ENCODE results near the gene DYNC2LI1.

DYNC2LI1 gene

DNA sequence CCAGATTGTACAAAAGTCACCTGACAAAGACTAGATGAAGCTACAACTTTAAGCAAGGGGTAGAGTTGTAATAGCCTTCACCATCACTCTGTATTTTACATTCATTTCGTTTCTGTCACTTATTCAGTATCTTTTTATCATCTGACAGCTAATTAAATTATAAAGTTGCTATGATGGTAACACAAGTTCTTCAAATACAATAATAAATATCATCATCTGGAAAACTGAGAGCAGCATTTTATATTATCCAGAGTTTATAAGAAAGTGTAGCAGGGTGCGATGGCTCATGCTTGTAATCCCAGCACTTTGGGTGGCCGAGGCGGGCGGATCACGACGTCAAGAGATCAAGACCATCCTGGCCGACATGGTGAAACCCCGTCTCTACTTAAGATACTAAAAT lies 21.1 kb downstream of the DYNC2LI1 start:
- H3K4me3 ChIP-seq (ENCODE audit: low read length), result no peak overlapping the region
- no peak overlapping the region for H3K9ac ChIP-seq (ENCODE audit: low read depth, low read length)
- H3K4me1 ChIP-seq (ENCODE audit: control insufficient read depth, insufficient read depth, low read length), result no peaks in the 10 kb centered on the region
- no peak overlapping the region for H3K4me2 ChIP-seq (ENCODE audit: low read length)
- H3K27me3 ChIP-seq (ENCODE audit: control insufficient read depth, insufficient read depth, low read length), result no peaks in the 10 kb centered on the region
- peaks cover 8% of the 10 kb centered on the region for H3K36me3 ChIP-seq (ENCODE audit: insufficient read depth, low read length)
- no peaks in the 10 kb centered on the region for H3K9me3 ChIP-seq (replicated peaks; ENCODE audit: low read length)

DNA sequence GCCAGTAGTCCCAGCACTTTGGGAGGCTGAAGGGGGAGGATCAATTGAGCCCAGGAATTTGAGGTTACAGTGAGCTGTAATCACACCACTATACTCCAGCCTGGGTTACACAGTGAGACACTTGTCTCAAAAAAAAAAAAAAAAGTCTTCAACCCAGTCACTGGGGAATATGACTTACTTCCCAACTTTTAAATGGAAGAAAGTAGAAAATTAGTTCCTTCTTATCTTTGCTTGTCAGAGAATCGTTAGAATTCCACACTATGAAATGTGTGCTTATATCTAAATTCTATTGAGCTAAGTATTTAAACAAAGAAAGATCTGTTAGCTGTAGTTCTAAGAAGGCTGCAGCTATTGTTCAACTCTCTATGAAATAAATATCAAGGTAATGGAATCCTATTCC lies 22.4 kb downstream of the DYNC2LI1 start:
- no peak overlapping the region for H3K9ac ChIP-seq (ENCODE audit: low read depth, low read length)
- H3K9me3 ChIP-seq (replicated peaks; ENCODE audit: low read length), result no peaks in the 10 kb centered on the region
- H3K4me2 ChIP-seq (ENCODE audit: low read length), result no peak overlapping the region
- no peaks in the 10 kb centered on the region for H3K27me3 ChIP-seq (ENCODE audit: control insufficient read depth, insufficient read depth, low read length)
- H3K4me1 ChIP-seq (ENCODE audit: control insufficient read depth, insufficient read depth, low read length), result no peaks in the 10 kb centered on the region
- H3K36me3 ChIP-seq (ENCODE audit: insufficient read depth, low read length), result peaks cover 4% of the 10 kb centered on the region
- H3K4me3 ChIP-seq (ENCODE audit: low read length), result no peak overlapping the region

DNA sequence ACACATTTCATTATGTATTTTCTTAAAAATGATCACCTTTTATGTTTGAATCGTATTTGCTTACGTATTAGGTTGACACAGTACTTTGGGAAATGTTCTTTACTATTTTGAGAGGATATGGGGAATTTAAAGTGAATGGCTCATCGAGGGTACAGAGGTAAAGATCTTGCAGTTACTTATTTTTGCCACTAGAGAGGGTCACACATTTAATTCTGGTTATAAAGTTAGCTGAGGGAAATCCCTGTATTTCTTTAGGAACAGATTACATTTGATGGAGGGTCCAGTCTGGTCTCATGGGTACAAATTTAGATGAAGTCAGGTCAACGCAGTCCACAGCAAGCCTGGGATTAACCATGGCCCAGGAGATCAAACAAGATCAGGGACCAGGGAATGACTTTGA lies 24.5 kb downstream of the DYNC2LI1 start:
- Histone ChIP-seq H3K4me2 (ENCODE audit: low read length) (no peak overlapping the region), H3K9me3 (replicated peaks; ENCODE audit: low read length) (no peaks in the 10 kb centered on the region), H3K4me3 (ENCODE audit: low read length) (no peak overlapping the region), H3K4me1 (ENCODE audit: control insufficient read depth, insufficient read depth, low read length) (no peaks in the 10 kb centered on the region), H3K9ac (ENCODE audit: low read depth, low read length) (no peak overlapping the region), H3K27me3 (ENCODE audit: control insufficient read depth, insufficient read depth, low read length) (no peaks in the 10 kb centered on the region), H3K36me3 (ENCODE audit: insufficient read depth, low read length) (peaks cover 4% of the 10 kb centered on the region)

DNA sequence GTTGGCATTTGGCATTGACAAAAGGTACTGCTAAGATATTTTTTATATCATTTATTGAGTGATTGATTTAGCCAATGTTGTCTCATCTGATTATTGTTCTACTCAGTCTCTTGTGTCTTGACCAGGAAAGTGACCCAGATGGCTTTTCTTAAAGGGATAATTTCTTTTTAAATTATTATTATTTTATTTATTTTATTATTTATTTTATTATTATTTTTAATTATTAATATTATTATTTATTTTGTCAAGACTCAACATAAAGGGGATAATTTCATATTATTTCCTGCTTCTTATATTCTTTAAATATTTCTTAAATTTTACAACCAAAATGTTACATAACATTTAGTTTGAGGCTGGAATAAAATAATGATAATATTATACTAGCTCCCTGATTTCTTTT lies 27.1 kb downstream of the DYNC2LI1 start:
- Histone ChIP-seq H3K4me1 (ENCODE audit: control insufficient read depth, insufficient read depth, low read length) (no peaks in the 10 kb centered on the region), H3K9me3 (replicated peaks; ENCODE audit: low read length) (no peaks in the 10 kb centered on the region), H3K27me3 (ENCODE audit: control insufficient read depth, insufficient read depth, low read length) (no peaks in the 10 kb centered on the region), H3K9ac (ENCODE audit: low read depth, low read length) (no peak overlapping the region), H3K36me3 (ENCODE audit: insufficient read depth, low read length) (peaks cover 8% of the 10 kb centered on the region), H3K4me3 (ENCODE audit: low read length) (no peak overlapping the region), H3K4me2 (ENCODE audit: low read length) (no peak overlapping the region)

DNA sequence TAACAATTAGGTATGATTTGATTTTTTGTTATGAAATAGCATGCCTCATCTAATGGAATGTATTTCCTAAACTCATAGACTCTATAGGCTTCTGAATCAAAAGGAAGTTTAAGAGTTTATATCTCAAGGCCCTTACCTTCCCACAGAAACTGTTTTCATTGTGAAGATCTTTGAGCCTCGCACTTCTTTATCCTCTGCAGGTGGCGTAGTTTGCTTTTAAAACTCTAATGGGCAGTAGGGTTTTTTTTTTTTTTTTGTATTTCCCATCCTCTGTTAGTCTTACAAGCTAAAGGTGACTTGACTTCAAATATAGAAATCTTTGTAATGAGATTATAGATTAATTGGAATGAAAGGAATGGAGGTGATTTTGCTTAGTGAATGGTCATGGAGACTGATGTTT lies 28.3 kb downstream of the DYNC2LI1 start:
- no peak overlapping the region for H3K4me3 ChIP-seq (ENCODE audit: low read length)
- H3K36me3 ChIP-seq (ENCODE audit: insufficient read depth, low read length), result peaks cover 6% of the 10 kb centered on the region
- no peaks in the 10 kb centered on the region for H3K27me3 ChIP-seq (ENCODE audit: control insufficient read depth, insufficient read depth, low read length)
- H3K9ac ChIP-seq (ENCODE audit: low read depth, low read length), result no peak overlapping the region
- no peaks in the 10 kb centered on the region for H3K4me1 ChIP-seq (ENCODE audit: control insufficient read depth, insufficient read depth, low read length)
- H3K9me3 ChIP-seq (replicated peaks; ENCODE audit: low read length), result no peaks in the 10 kb centered on the region
- H3K4me2 ChIP-seq (ENCODE audit: low read length), result no peak overlapping the region

DNA sequence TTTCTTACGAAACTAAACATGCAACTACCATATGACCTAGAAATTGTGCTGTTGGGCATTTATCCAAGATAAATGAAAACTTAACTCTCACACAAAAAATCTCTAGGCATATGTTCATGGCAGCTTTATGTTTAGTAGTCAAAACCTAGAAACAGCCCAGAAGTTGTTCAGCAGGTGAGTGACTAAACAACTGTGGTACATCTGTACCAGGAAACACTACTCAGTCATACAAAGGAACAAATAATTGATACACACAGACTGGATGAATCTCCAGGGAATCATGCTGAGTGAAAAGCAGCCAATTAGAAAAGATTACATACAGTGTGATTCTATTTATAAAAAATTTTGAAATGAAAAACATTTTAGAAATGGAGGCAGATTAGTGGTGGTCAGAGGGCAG lies 29.3 kb downstream of the DYNC2LI1 start:
- Histone ChIP-seq H3K36me3 (ENCODE audit: insufficient read depth, low read length) (peaks cover 6% of the 10 kb centered on the region), H3K9ac (ENCODE audit: low read depth, low read length) (no peak overlapping the region), H3K4me3 (ENCODE audit: low read length) (no peak overlapping the region), H3K9me3 (replicated peaks; ENCODE audit: low read length) (no peaks in the 10 kb centered on the region), H3K4me1 (ENCODE audit: control insufficient read depth, insufficient read depth, low read length) (no peaks in the 10 kb centered on the region), H3K27me3 (ENCODE audit: control insufficient read depth, insufficient read depth, low read length) (no peaks in the 10 kb centered on the region), H3K4me2 (ENCODE audit: low read length) (no peak overlapping the region)

DNA sequence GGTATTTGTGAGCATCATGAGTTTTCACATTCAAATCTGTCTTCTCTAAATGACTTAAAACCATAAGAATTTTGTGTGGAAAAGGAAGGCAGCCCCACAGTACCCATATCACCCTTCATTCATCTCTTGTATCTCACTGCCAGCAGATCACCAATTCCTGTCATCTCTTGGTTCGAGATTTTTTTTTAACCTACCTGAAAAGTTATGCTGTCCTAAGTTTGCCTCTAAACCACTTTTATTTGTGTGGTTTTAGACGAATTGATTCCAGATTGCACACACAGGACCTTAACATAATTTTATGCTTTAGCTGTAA lies 32.8 kb downstream of the DYNC2LI1 start:
- no peaks in the 10 kb centered on the region for H3K27me3 ChIP-seq (ENCODE audit: control insufficient read depth, insufficient read depth, low read length)
- H3K36me3 ChIP-seq (ENCODE audit: insufficient read depth, low read length), result peaks cover 6% of the 10 kb centered on the region
- no peak overlapping the region for H3K4me3 ChIP-seq (ENCODE audit: low read length)
- H3K4me1 ChIP-seq (ENCODE audit: control insufficient read depth, insufficient read depth, low read length), result no peaks in the 10 kb centered on the region
- no peaks in the 10 kb centered on the region for H3K9me3 ChIP-seq (replicated peaks; ENCODE audit: low read length)
- no peak overlapping the region for H3K9ac ChIP-seq (ENCODE audit: low read depth, low read length)
- H3K4me2 ChIP-seq (ENCODE audit: low read length), result no peak overlapping the region

DNA sequence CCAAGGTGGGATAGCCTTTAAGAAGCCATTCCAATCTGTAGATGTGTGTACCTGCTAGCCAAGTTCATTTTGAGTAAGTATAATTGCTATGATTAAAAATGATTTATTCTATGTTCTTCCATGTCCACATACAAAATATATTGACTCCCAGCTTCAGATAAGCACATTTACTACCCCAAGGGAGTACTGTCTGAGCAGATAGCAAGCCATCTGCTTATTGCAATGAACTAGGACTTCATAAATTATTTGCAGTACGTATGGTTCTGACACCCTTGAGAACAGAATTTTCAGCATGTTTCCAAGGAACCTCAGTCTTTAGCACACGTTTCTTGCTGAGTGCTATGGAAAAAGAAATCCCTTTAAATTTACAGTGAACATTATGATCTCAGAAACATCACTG lies 36.6 kb downstream of the DYNC2LI1 start:
- no peaks in the 10 kb centered on the region for H3K27me3 ChIP-seq (ENCODE audit: control insufficient read depth, insufficient read depth, low read length)
- H3K4me2 ChIP-seq (ENCODE audit: low read length), result no peak overlapping the region
- H3K4me1 ChIP-seq (ENCODE audit: control insufficient read depth, insufficient read depth, low read length), result no peaks in the 10 kb centered on the region
- peaks cover 2% of the 10 kb centered on the region for H3K36me3 ChIP-seq (ENCODE audit: insufficient read depth, low read length)
- H3K9me3 ChIP-seq (replicated peaks; ENCODE audit: low read length), result no peaks in the 10 kb centered on the region
- H3K4me3 ChIP-seq (ENCODE audit: low read length), result no peak overlapping the region
- H3K9ac ChIP-seq (ENCODE audit: low read depth, low read length), result no peak overlapping the region

DNA sequence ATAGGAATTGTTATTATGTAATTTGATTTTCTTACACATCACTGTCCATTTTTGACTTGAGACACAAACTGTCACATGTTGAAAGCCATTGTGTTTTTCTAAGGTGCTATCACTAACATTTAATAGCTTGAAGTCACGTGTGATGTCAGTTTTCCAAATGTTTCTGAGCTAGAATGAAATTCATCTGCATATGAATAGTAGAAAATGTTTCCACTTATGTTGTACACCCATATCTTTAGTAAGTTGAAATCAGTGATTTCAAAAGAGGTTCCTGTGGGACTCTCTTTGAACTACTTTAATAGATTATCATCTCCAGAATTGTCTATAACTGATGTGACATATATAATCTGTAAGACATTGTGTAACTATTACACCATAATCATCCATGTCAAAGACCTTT lies 37.0 kb downstream of the DYNC2LI1 start:
- H3K4me3 ChIP-seq (ENCODE audit: low read length), result no peak overlapping the region

DNA sequence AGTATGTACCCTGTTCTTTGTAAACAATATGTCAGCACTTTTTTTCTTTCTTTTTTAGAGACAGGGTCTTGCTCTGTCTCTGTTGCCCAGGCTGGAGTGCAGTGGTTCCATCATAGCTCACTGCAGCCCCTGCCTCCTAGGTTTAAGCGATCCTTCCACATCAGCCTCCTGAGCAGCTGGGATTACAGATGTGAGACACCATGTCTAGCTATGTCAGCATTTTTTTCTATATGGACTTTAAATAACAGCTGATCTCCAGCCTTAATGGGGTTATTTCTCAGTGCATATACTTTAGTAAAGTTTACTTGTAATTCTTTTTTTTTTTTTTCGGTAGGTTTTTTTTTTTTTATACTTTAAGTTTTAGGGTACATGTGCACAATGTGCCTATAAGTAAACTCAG lies 38.2 kb downstream of the DYNC2LI1 start:
- no peaks in the 10 kb centered on the region for H3K9me3 ChIP-seq (replicated peaks; ENCODE audit: low read length)
- H3K27me3 ChIP-seq (ENCODE audit: control insufficient read depth, insufficient read depth, low read length), result no peaks in the 10 kb centered on the region
- H3K4me1 ChIP-seq (ENCODE audit: control insufficient read depth, insufficient read depth, low read length), result no peaks in the 10 kb centered on the region
- H3K4me3 ChIP-seq (ENCODE audit: low read length), result no peak overlapping the region
- no peaks in the 10 kb centered on the region for H3K36me3 ChIP-seq (ENCODE audit: insufficient read depth, low read length)
- no peak overlapping the region for H3K9ac ChIP-seq (ENCODE audit: low read depth, low read length)
- H3K4me2 ChIP-seq (ENCODE audit: low read length), result no peak overlapping the region

More for the DNA sequence above, 37.0 kb downstream of the DYNC2LI1 start:
- Histone ChIP-seq H3K9me3 (replicated peaks; ENCODE audit: low read length) (no peaks in the 10 kb centered on the region), H3K9ac (ENCODE audit: low read depth, low read length) (no peak overlapping the region), H3K4me1 (ENCODE audit: control insufficient read depth, insufficient read depth, low read length) (no peaks in the 10 kb centered on the region), H3K4me2 (ENCODE audit: low read length) (no peak overlapping the region), H3K36me3 (ENCODE audit: insufficient read depth, low read length) (no peaks in the 10 kb centered on the region), H3K27me3 (ENCODE audit: control insufficient read depth, insufficient read depth, low read length) (no peaks in the 10 kb centered on the region)

DNA sequence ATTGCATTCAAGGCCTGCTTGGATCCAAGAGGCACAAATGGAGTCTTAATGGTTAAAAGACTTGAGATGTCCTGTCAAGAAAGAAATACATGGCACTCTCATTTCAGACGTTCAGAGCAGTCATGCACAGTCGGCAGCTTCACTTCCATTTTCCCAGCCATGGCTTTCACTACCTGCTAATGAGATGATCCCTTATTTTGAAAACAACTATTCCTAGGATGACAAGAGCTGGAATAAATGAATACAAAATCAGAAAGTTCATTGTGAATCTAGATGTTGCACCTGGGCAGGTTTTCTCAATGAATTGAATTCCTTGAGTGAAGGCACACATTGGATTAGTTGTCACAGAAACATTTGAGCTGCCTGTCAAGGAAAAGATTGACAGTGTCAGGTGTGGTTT lies 39.1 kb downstream of the DYNC2LI1 start:
- H3K36me3 ChIP-seq (ENCODE audit: insufficient read depth, low read length), result no peaks in the 10 kb centered on the region

DNA sequence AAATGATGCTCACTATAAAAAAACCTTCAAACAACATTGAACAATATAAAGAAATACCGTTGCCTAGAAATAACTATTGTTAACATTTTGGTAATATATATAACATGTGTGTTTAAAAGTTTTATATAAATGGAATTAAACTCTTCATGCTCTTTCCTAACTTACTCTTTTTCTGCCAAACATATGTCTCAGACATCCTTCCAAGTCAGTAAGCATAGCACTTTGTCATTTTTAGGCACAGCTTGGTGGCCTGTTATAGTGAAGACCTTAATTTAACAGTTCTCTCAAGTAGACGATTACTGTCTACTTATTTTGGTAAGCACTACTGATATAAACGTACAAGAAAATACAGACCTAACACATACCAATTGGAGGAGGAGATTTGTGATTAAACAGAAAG lies 40.9 kb downstream of the DYNC2LI1 start:
- no peaks in the 10 kb centered on the region for H3K27me3 ChIP-seq (ENCODE audit: control insufficient read depth, insufficient read depth, low read length)
- H3K9ac ChIP-seq (ENCODE audit: low read depth, low read length), result no peak overlapping the region
- no peak overlapping the region for H3K4me2 ChIP-seq (ENCODE audit: low read length)
- H3K4me3 ChIP-seq (ENCODE audit: low read length), result no peak overlapping the region
- H3K4me1 ChIP-seq (ENCODE audit: control insufficient read depth, insufficient read depth, low read length), result no peaks in the 10 kb centered on the region
- H3K36me3 ChIP-seq (ENCODE audit: insufficient read depth, low read length), result no peaks in the 10 kb centered on the region
- H3K9me3 ChIP-seq (replicated peaks; ENCODE audit: low read length), result no peaks in the 10 kb centered on the region

More for the DNA sequence above, 39.1 kb downstream of the DYNC2LI1 start:
- H3K4me2 ChIP-seq (ENCODE audit: low read length), result no peak overlapping the region
- H3K9me3 ChIP-seq (replicated peaks; ENCODE audit: low read length), result no peaks in the 10 kb centered on the region
- H3K4me3 ChIP-seq (ENCODE audit: low read length), result no peak overlapping the region
- H3K9ac ChIP-seq (ENCODE audit: low read depth, low read length), result no peak overlapping the region
- H3K4me1 ChIP-seq (ENCODE audit: control insufficient read depth, insufficient read depth, low read length), result no peaks in the 10 kb centered on the region
- no peaks in the 10 kb centered on the region for H3K27me3 ChIP-seq (ENCODE audit: control insufficient read depth, insufficient read depth, low read length)

DNA sequence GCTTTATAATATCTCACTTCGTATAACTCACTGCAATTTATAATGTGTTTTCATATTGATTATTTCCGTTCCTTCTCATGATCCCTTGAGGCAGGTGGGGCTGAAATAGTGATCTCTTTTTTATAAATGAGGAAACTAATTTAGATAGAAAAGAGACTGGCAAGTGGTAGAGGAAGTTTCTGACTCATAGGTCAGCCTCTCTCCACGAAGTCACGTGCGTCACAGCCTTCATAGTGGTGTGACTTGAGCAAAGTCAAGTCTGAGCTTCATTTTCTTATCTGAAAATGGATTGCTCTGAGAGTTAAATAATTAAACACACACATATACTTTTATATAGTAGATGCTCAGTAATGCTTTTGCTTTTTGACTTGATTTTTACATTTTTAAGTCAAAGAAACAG lies 44.9 kb downstream of the DYNC2LI1 start:
- Histone ChIP-seq H3K4me2 (ENCODE audit: low read length) (no peak overlapping the region), H3K4me1 (ENCODE audit: control insufficient read depth, insufficient read depth, low read length) (no peaks in the 10 kb centered on the region), H3K27me3 (ENCODE audit: control insufficient read depth, insufficient read depth, low read length) (peaks cover 24% of the 10 kb centered on the region), H3K4me3 (ENCODE audit: low read length) (no peak overlapping the region), H3K36me3 (ENCODE audit: insufficient read depth, low read length) (no peaks in the 10 kb centered on the region), H3K9me3 (replicated peaks; ENCODE audit: low read length) (no peaks in the 10 kb centered on the region), H3K9ac (ENCODE audit: low read depth, low read length) (no peak overlapping the region)
